Hepatocyte (in vitro differentiated cells): ENCODE data around the gene UBAP2L. TPM values are rescaled to one million over a fixed set of nuclear protein-coding genes. Genes with fewer than 3 reads are reported as not detected.

ENCODE experiments used
- DNase-seq: peaks from one replicate; pipeline ENCODE4 v3.0.0-alpha.2; 2016; ENCODE audit warnings: low spot score
- H2AFZ ChIP-seq: fragments of 200-600 bp; sonication (generic); 2 replicates; pipeline ENCODE4 v1.6.0; 2016; ENCODE audit warnings: antibody characterized with exemption, mild to moderate bottlenecking
- H3K27ac ChIP-seq: fragments of 200-600 bp; sonication (generic); 2 replicates; pipeline ENCODE4 v1.5.1; 2016; ENCODE audit warnings: mild to moderate bottlenecking
- H3K27me3 ChIP-seq: fragments of 200-600 bp; sonication (generic); 2 replicates; pipeline ENCODE4 v1.6.1; 2016
- H3K36me3 ChIP-seq: fragments of 200-600 bp; sonication (generic); replicated peaks from 2 replicates; pipeline ENCODE4 v1.5.1; 2016; ENCODE audit warnings: low read depth; ENCODE audit not compliant: insufficient read depth
- H3K4me1 ChIP-seq: fragments of 200-600 bp; sonication (generic); 2 replicates; pipeline ENCODE4 v1.5.1; 2016; ENCODE audit warnings: mild to moderate bottlenecking, moderate library complexity; ENCODE audit not compliant: insufficient read depth
- H3K4me2 ChIP-seq: fragments of 200-600 bp; sonication (generic); 2 replicates; pipeline ENCODE4 v1.6.0; 2016
- H3K4me3 ChIP-seq: fragments of 200-600 bp; sonication (generic); 2 replicates; pipeline ENCODE4 v1.5.1; 2016; ENCODE audit warnings: mild to moderate bottlenecking
- H3K79me2 ChIP-seq: fragments of 200-600 bp; sonication (generic); 2 replicates; pipeline ENCODE4 v1.6.0; 2017; ENCODE audit warnings: mild to moderate bottlenecking
- H3K9me2 ChIP-seq: fragments of 200-600 bp; sonication (generic); replicated peaks from 2 replicates; pipeline ENCODE4 v1.6.0; 2017; ENCODE audit warnings: mild to moderate bottlenecking; ENCODE audit not compliant: insufficient read depth
- H3K9me3 ChIP-seq: fragments of 200-600 bp; sonication (generic); 2 replicates; pipeline ENCODE4 v1.5.1; 2016; ENCODE audit warnings: low read depth, mild to moderate bottlenecking
- H4K20me1 ChIP-seq: fragments of 200-600 bp; sonication (generic); 2 replicates; pipeline ENCODE4 v1.6.0; 2016; ENCODE audit warnings: mild to moderate bottlenecking; ENCODE audit not compliant: insufficient read depth, poor library complexity, severe bottlenecking
- CTCF ChIP-seq: fragments of 200-600 bp; sonication (generic); IDR thresholded peaks from 2 replicates; pipeline ENCODE4 v1.5.1; 2016; ENCODE audit warnings: antibody characterized with exemption, mild to moderate bottlenecking; ENCODE audit not compliant: poor library complexity
- EZH2 ChIP-seq: fragments of 200-600 bp; sonication (generic); IDR thresholded peaks from 2 replicates; pipeline ENCODE4 v1.6.1; 2016; ENCODE audit warnings: antibody characterized with exemption, mild to moderate bottlenecking, borderline replicate concordance
- EZH2phosphoT487 ChIP-seq: fragments of 200-600 bp; sonication (generic); IDR thresholded peaks from one replicate; pipeline ENCODE4 v1.6.1; 2018; ENCODE audit warnings: antibody characterized with exemption, mild to moderate bottlenecking, low read depth, moderate library complexity; ENCODE audit not compliant: unreplicated experiment, severe bottlenecking
- WGBS: methylation state at CpG from one replicate; pipeline ENCODE4 v1.1.6; 2016; ENCODE audit warnings: low lambda C conversion rate; ENCODE audit errors: missing lambda C conversion rate; 5-methylcytosine and 5-hydroxymethylcytosine counted together
- polyA plus RNA-seq: library from polyadenylated mRNA; unstranded; fragments of >200 nt; fragmentation: Nextera tagmentation; extraction: Ambion mirVana; gene quantifications from 2 replicates; pipeline ENCODE4 v1.2.1, GENCODE V29; 2016
- total RNA-seq: library from RNA; depleted of rRNA; stranded (reverse); fragments of >200 nt; gene quantifications from 2 replicates; pipeline ENCODE4 v1.2.3, GENCODE V29; 2014

The UBAP2L gene
- total and polyA plus RNA-seq, 2 experiments from 2014 or later, result 103 to 119 TPM

- peaks cover 97% of the 10 kb centered on the region for H3K79me2 ChIP-seq
- WGBS, result 93% methylated on average over 4 of the region's 4 CpGs
- peaks cover 49% of the 10 kb centered on the region for H4K20me1 ChIP-seq
- no peak for DNase-seq
- no peaks in the 10 kb centered on the region for H3K9me3 ChIP-seq
- no peak for TF ChIP-seq CTCF
- no peak for TF ChIP-seq EZH2phosphoT487
- TF ChIP-seq EZH2, result no peak
- H3K4me2 ChIP-seq, result no peak overlapping the region
- H3K9me2 ChIP-seq, result no peaks in the 10 kb centered on the region
- peaks cover 24% of the 10 kb centered on the region for H3K4me1 ChIP-seq
- peaks cover 6% of the 10 kb centered on the region for H3K36me3 ChIP-seq
- H3K27me3 ChIP-seq, result no peaks in the 10 kb centered on the region
- H2AFZ ChIP-seq, result no peak overlapping the region
- no peak overlapping the region for H3K27ac ChIP-seq
- H3K4me3 ChIP-seq, result no peak overlapping the region
These were observed 46.1 kb upstream of the UBAP2L start for GRCh38 chr1:154174654-154175053.

GRCh38 chr1:154176337-154176736, 44.4 kb upstream of the UBAP2L start:
- 81% methylated on average over 2 of the region's 2 CpGs for WGBS
- peaks cover 98% of the 10 kb centered on the region for H3K79me2 ChIP-seq
- no peak overlapping the region for H3K4me3 ChIP-seq
- H3K27ac ChIP-seq, result no peak overlapping the region
- H2AFZ ChIP-seq, result no peak overlapping the region
- no peaks in the 10 kb centered on the region for H3K27me3 ChIP-seq
- peak; percentile 41 for DNase-seq
- TF ChIP-seq CTCF (no peak), EZH2phosphoT487 (no peak), EZH2 (no peak)
- peaks cover 37% of the 10 kb centered on the region for H3K4me1 ChIP-seq
- H3K9me2 ChIP-seq, result no peaks in the 10 kb centered on the region
- H4K20me1 ChIP-seq, result peaks cover 66% of the 10 kb centered on the region
- no peak overlapping the region for H3K4me2 ChIP-seq
- H3K9me3 ChIP-seq, result no peaks in the 10 kb centered on the region
- no peaks in the 10 kb centered on the region for H3K36me3 ChIP-seq

- H3K9me3 ChIP-seq, result no peaks in the 10 kb centered on the region
- WGBS, result 54% methylated on average over 2 of the region's 2 CpGs
- H4K20me1 ChIP-seq, result peaks cover 65% of the 10 kb centered on the region
- peak overlapping the region; percentile 87 for H3K4me2 ChIP-seq
- no peak overlapping the region for H3K4me3 ChIP-seq
- TF ChIP-seq CTCF (no peak), EZH2 (no peak), EZH2phosphoT487 (no peak)
- H3K9me2 ChIP-seq, result no peaks in the 10 kb centered on the region
- H3K27me3 ChIP-seq, result no peaks in the 10 kb centered on the region
- H3K27ac ChIP-seq, result no peak overlapping the region
- peaks cover 93% of the 10 kb centered on the region for H3K79me2 ChIP-seq
- no peaks in the 10 kb centered on the region for H3K36me3 ChIP-seq
- no peak overlapping the region for H2AFZ ChIP-seq
- peaks cover 42% of the 10 kb centered on the region for H3K4me1 ChIP-seq
- DNase-seq, result no peak
These were observed 42.7 kb upstream of the UBAP2L start for GRCh38 chr1:154178013-154178412.
